Activated naive CD8-positive, alpha-beta T cell treated with anti-CD3 and anti-CD28 coated beads, Interleukin-2, amount 10 ng/mL, durations not matched to agents 7 days and 5 days (primary cell): ENCODE results near the gene YWHAH. TPM values are rescaled to one million over a fixed set of nuclear protein-coding genes. Genes with fewer than 3 reads are reported as not detected.

Experiments
- ATAC-seq: fragments of 150-1000 bp; cut with Tn5 transposase; one replicate; pipeline ENCODE4 v1.10.0; 2021; ENCODE audit warnings: low read depth, moderate library complexity
- POLR2A ChIA-PET: fragments of 350-600 bp; sonication (Branson Sonifier 250); formaldehyde crosslinking; loops from one replicate; lab custom pipeline; 2021; ENCODE audit warnings: antibody characterized with exemption; lab: Charles Lee
- DNase-seq: peaks from one replicate; pipeline ENCODE4 v3.0.0; 2021
- H3K27ac Mint-ChIP-seq: one replicate; pipeline ENCODE4 v1.8.0; 2022; ENCODE audit warnings: mild to moderate bottlenecking, mixed read lengths
- H3K27me3 Mint-ChIP-seq: one replicate; pipeline ENCODE4 v1.8.0; 2022; ENCODE audit warnings: mild to moderate bottlenecking, moderate library complexity, mixed read lengths
- H3K36me3 Mint-ChIP-seq: one replicate; pipeline ENCODE4 v1.8.0; 2021; ENCODE audit warnings: mild to moderate bottlenecking, mixed read lengths
- H3K4me1 Mint-ChIP-seq: one replicate; pipeline ENCODE4 v1.8.0; 2021; ENCODE audit warnings: mixed read lengths
- H3K4me3 Mint-ChIP-seq: one replicate; pipeline ENCODE4 v1.8.0; 2022; ENCODE audit warnings: mild to moderate bottlenecking, moderate library complexity, mixed read lengths
- H3K9me3 Mint-ChIP-seq: one replicate; pipeline ENCODE4 v1.8.0; 2021; ENCODE audit warnings: mixed read lengths
- total RNA-seq, 2 experiments: library from RNA; stranded (reverse); gene quantifications; one replicate each; pipeline ENCODE4 v1.2.3, GENCODE V29; 2021

YWHAH gene
- total RNA-seq, 2 experiments from 2014 or later = 159 to 160 TPM

DNA sequence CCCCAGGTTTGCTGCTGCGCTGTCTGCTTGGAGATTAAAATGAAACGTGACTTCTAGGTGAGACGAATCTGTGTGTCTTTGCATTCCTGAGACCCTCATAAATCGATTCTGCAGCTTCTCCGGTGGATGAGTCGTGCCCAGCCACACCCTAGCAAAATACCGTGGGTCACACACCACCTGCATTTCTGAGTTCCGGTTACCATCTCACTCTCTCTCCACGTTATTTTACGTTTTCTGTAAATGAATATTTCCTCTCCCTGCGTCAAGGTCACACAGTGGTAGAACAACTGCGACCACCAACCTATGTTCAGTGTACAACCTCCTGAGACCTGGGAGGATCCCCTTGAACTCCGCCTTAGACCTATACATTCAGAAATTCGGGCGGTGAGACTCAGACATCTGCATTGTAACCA lies 1.1 kb downstream of the YWHAH start:
- Mint-ChIP-seq H3K4me3 (no peak overlapping the region), H3K36me3 (peaks cover 17% of the 10 kb centered on the region), H3K27ac (no peak overlapping the region), H3K9me3 (no peaks in the 10 kb centered on the region), H3K27me3 (no peaks in the 10 kb centered on the region), H3K4me1 (peaks cover 27% of the 10 kb centered on the region)
- POLR2A ChIA-PET = interaction anchor here (1.1 to 1.4 kb wide), 2 partner anchors 11 to 280 kb away, joined by 4 to 5 read pairs; no protein-coding TSS in a partner anchor
- ATAC-seq = no peak
- no peak for DNase-seq

GRCh38 chr22:31945971-31946680 lies 1.8 kb downstream of the YWHAH start:
- no peak for DNase-seq
- H3K4me3 Mint-ChIP-seq = no peak overlapping the region
- no peaks in the 10 kb centered on the region for H3K27me3 Mint-ChIP-seq
- H3K4me1 Mint-ChIP-seq = peaks cover 32% of the 10 kb centered on the region
- H3K27ac Mint-ChIP-seq = no peak overlapping the region
- POLR2A ChIA-PET = interaction anchor here (1.4 kb wide), 1 partner anchor 281 kb away, joined by 5 read pairs; no protein-coding TSS in a partner anchor
- peaks cover 19% of the 10 kb centered on the region for H3K36me3 Mint-ChIP-seq
- no peak for ATAC-seq
- no peaks in the 10 kb centered on the region for H3K9me3 Mint-ChIP-seq

DNA sequence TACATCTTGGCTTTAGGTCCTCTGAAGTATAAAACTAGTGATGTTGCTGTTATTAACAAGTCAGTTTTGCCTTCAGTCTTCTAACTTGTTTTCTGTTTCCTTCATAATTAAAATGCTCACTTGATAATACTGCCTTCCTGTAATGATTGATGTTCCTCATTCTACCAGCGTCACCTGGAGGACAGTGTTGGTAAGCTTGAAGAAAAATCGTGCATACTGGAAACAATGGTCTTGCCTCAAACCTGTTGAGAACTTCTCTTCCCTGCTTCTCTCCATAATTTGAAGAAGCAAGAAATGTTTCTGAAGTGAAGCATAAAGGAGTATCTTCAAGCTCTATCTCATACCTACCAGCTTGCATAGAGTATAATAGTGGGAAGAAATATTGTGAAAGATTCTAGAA lies 3.0 kb downstream of the YWHAH start:
- Mint-ChIP-seq H3K27ac (peak overlapping the region; percentile 57), H3K36me3 (peaks cover 27% of the 10 kb centered on the region), H3K27me3 (no peaks in the 10 kb centered on the region), H3K9me3 (no peaks in the 10 kb centered on the region), H3K4me1 (peaks cover 39% of the 10 kb centered on the region), H3K4me3 (peak overlapping the region; percentile 32)
- DNase-seq (no peak), ATAC-seq (no peak)
- POLR2A ChIA-PET = no interaction called here

GRCh38 chr22:31948002-31948401 lies 3.7 kb downstream of the YWHAH start:
- Mint-ChIP-seq H3K9me3 (no peaks in the 10 kb centered on the region), H3K27ac (no peak overlapping the region), H3K27me3 (no peaks in the 10 kb centered on the region), H3K4me3 (no peak overlapping the region), H3K36me3 (peaks cover 29% of the 10 kb centered on the region), H3K4me1 (peaks cover 44% of the 10 kb centered on the region)
- POLR2A ChIA-PET = no interaction called here
- ATAC-seq = no peak
- DNase-seq = no peak

- no peak overlapping the region for H3K27ac Mint-ChIP-seq
- ATAC-seq (no peak), DNase-seq (no peak)
- POLR2A ChIA-PET = no interaction called here
- H3K27me3 Mint-ChIP-seq = no peaks in the 10 kb centered on the region
- no peak overlapping the region for H3K4me3 Mint-ChIP-seq
- peaks cover 47% of the 10 kb centered on the region for H3K36me3 Mint-ChIP-seq
- peaks cover 59% of the 10 kb centered on the region for H3K4me1 Mint-ChIP-seq
- H3K9me3 Mint-ChIP-seq = no peaks in the 10 kb centered on the region
Observed at GRCh38 chr22:31950226-31950625, 5.9 kb downstream of the YWHAH start.

GRCh38 chr22:31951194-31952093 lies 7.1 kb downstream of the YWHAH start:
- H3K27ac Mint-ChIP-seq = peak overlapping the region; percentile 28
- H3K4me1 Mint-ChIP-seq = peaks cover 65% of the 10 kb centered on the region
- H3K9me3 Mint-ChIP-seq = no peaks in the 10 kb centered on the region
- DNase-seq = no peak
- H3K4me3 Mint-ChIP-seq = peak overlapping the region; percentile 36
- no peak for ATAC-seq
- peaks cover 51% of the 10 kb centered on the region for H3K36me3 Mint-ChIP-seq
- H3K27me3 Mint-ChIP-seq = no peaks in the 10 kb centered on the region
- POLR2A ChIA-PET = interaction anchor here (1.1 to 1.2 kb wide), 2 partner anchors 9 to 290 kb away, joined by 3 read pairs; partner anchors contain the start of gene PISD

DNA sequence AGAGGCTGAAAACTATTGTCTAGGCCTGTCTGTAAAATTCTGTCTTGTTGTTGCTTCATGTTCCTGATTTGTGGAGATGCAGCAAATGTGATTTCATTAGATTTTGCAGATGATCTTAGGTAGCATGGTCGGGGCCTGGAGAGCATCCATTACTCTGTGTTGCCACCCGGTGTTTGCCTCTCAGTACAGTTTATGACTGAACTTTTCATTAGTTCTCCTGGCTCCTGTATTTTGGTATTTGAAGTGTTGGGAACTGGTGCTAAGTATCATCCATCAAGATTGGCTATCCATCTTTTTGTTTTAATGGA lies 7.7 kb downstream of the YWHAH start:
- POLR2A ChIA-PET = no interaction called here
- DNase-seq = no peak
- Mint-ChIP-seq H3K27me3 (no peaks in the 10 kb centered on the region), H3K36me3 (peaks cover 56% of the 10 kb centered on the region), H3K9me3 (no peaks in the 10 kb centered on the region), H3K4me3 (no peak overlapping the region), H3K27ac (no peak overlapping the region), H3K4me1 (peaks cover 66% of the 10 kb centered on the region)
- ATAC-seq = no peak

GRCh38 chr22:31952472-31952871 lies 8.1 kb downstream of the YWHAH start:
- H3K36me3 Mint-ChIP-seq = peaks cover 57% of the 10 kb centered on the region
- DNase-seq (no peak), ATAC-seq (no peak)
- no peaks in the 10 kb centered on the region for H3K9me3 Mint-ChIP-seq
- H3K4me1 Mint-ChIP-seq = peaks cover 62% of the 10 kb centered on the region
- POLR2A ChIA-PET = no interaction called here
- no peaks in the 10 kb centered on the region for H3K27me3 Mint-ChIP-seq
- no peak overlapping the region for H3K4me3 Mint-ChIP-seq
- H3K27ac Mint-ChIP-seq = no peak overlapping the region

DNA sequence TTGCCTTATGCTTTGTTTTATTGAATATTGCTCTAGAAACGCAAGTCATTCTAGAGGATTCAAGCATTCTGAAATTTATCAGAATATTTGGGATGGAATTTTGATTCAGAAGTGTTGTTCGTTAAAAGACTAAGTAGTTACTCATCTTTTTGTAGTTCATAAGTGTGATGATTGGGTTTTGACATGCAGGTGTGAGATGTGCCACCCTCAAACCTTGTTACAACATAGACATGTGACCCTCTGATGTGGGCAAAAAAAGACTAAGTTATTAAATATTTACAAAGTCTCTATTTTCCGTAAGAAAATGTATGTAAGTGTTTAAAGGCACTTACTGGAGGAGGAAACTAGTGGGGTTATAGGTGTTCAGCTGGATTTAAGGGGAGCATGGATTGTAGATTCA lies 8.9 kb downstream of the YWHAH start:
- POLR2A ChIA-PET = no interaction called here
- no peaks in the 10 kb centered on the region for H3K27me3 Mint-ChIP-seq
- ATAC-seq (no peak), DNase-seq (no peak)
- no peak overlapping the region for H3K4me3 Mint-ChIP-seq
- H3K4me1 Mint-ChIP-seq = peaks cover 57% of the 10 kb centered on the region
- H3K9me3 Mint-ChIP-seq = no peaks in the 10 kb centered on the region
- no peak overlapping the region for H3K27ac Mint-ChIP-seq
- peaks cover 53% of the 10 kb centered on the region for H3K36me3 Mint-ChIP-seq

- no peak for ATAC-seq
- no peak for DNase-seq
- POLR2A ChIA-PET = interaction anchor here (0.6 to 0.7 kb wide), 2 partner anchors 79 to 160 kb away, joined by 4 to 5 read pairs; no protein-coding TSS in a partner anchor
- H3K27ac Mint-ChIP-seq = peak overlapping the region; percentile 66
- peaks cover 54% of the 10 kb centered on the region for H3K36me3 Mint-ChIP-seq
- H3K4me1 Mint-ChIP-seq = peaks cover 56% of the 10 kb centered on the region
- peak overlapping the region; percentile 6 for H3K4me3 Mint-ChIP-seq
- peaks cover 2% of the 10 kb centered on the region for H3K27me3 Mint-ChIP-seq
- no peaks in the 10 kb centered on the region for H3K9me3 Mint-ChIP-seq
Observed at GRCh38 chr22:31954535-31955523, 10.5 kb downstream of the YWHAH start.

DNA sequence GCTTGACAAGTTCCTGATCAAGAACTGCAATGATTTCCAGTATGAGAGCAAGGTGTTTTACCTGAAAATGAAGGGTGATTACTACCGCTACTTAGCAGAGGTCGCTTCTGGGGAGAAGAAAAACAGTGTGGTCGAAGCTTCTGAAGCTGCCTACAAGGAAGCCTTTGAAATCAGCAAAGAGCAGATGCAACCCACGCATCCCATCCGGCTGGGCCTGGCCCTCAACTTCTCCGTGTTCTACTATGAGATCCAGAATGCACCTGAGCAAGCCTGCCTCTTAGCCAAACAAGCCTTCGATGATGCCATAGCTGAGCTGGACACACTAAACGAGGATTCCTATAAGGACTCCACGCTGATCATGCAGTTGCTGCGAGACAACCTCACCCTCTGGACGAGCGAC lies 12.0 kb downstream of the YWHAH start:
- ATAC-seq = peak; percentile 44
- Mint-ChIP-seq H3K9me3 (no peaks in the 10 kb centered on the region), H3K27ac (peak overlapping the region; percentile 21), H3K36me3 (peaks cover 47% of the 10 kb centered on the region), H3K4me3 (no peak overlapping the region), H3K27me3 (peaks cover 2% of the 10 kb centered on the region), H3K4me1 (peaks cover 47% of the 10 kb centered on the region)
- no peak for DNase-seq
- POLR2A ChIA-PET = interaction anchor here (1.4 kb wide), 1 partner anchor 11 kb away, joined by 4 read pairs; no protein-coding TSS in a partner anchor

DNA sequence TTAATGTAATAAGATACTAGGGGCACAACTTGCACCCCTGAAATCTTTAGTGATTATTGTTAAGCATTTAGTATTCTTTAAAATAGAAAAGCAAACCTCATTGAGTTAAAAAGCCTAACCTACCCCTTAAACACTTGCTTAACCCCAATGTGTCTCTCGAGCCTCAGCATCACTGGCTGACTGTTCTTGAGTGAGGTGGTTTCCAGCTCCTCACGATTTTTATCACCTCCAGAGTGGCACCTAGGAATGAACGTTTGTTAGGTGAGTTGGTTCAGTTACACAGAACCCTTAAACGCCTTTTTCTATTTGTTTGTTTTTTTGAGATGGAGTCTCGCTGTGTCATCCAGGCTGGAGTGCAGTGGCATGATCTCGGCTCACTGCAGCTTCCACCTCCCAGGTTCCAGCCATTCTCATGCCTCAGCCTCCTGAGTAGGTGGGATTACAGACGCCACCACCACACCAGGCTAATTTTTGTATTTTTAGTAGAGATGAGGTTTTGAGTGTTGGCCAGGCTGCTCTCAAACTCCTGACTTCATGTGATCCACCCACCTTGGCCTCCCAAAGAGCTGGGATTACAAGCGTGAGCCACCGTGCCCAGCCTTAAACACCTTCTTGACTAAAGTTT lies 13.7 kb downstream of the YWHAH start:
- Mint-ChIP-seq H3K27ac (no peak overlapping the region), H3K27me3 (peaks cover 2% of the 10 kb centered on the region), H3K4me3 (no peak overlapping the region), H3K4me1 (peaks cover 31% of the 10 kb centered on the region), H3K36me3 (peaks cover 37% of the 10 kb centered on the region), H3K9me3 (no peaks in the 10 kb centered on the region)
- DNase-seq (no peak), ATAC-seq (no peak)
- POLR2A ChIA-PET = no interaction called here
